K562 (cell line): ENCODE measurements around the gene APOM. TPM values are rescaled to one million over a fixed set of nuclear protein-coding genes. Genes with fewer than 3 reads are reported as not detected.

ENCODE experiments used
- ATF7 ChIP-seq: fragments of 450-650 bp; IDR thresholded peaks from 2 replicates; pipeline ENCODE4 v1.7.1; 2014; ENCODE audit warnings: mild to moderate bottlenecking, moderate library complexity
- C11orf30 ChIP-seq: fragments of 450-650 bp; IDR thresholded peaks from 2 replicates; pipeline ENCODE4 v1.6.1; 2016; ENCODE audit warnings: low read depth, mild to moderate bottlenecking
- FOXM1 ChIP-seq, 2 experiments: fragments of 450-650 bp in 1 of 2; sonication (generic) in 1 of 2; formaldehyde crosslinking in 1 of 2; IDR thresholded peaks; 2 replicates each; pipeline versions ENCODE4 v1.6.1 to v1.9.0; 2017 to 2022; ENCODE audit warnings: low read depth in 2 of 2, mild to moderate bottlenecking in 2 of 2, missing genetic modification reagents in 1 of 2, moderate library complexity in 1 of 2
- GABPB1 ChIP-seq: sonication (generic); formaldehyde crosslinking; IDR thresholded peaks from 2 replicates; pipeline ENCODE4 v1.8.0; 2022; ENCODE audit warnings: mild to moderate bottlenecking, missing genetic modification reagents
- KLF6 ChIP-seq: fragments of 250-450 bp; sonication (Bioruptor Pico); IDR thresholded peaks from 2 replicates; pipeline ENCODE4 v1.4.0; 2020; ENCODE audit warnings: mild to moderate bottlenecking, moderate library complexity, borderline replicate concordance
- NCOA2 ChIP-seq, 2 experiments: fragments of 450-650 bp; IDR thresholded peaks; 2 replicates each; pipeline ENCODE4 v1.6.1; 2018; ENCODE audit warnings: mild to moderate bottlenecking in 2 of 2, moderate library complexity in 1 of 2; ENCODE audit not compliant: partially characterized antibody in 2 of 2
- POLR2AphosphoS2 ChIP-seq: IDR thresholded peaks from 2 replicates; pipeline ENCODE4 v1.6.1; 2012; ENCODE audit warnings: low read length, improper control_type of control experiment
- ZKSCAN1 ChIP-seq: fragments of 150-350 bp; IDR thresholded peaks from 2 replicates; pipeline ENCODE4 v1.6.1; 2016; ENCODE audit warnings: low read depth, low read length
- ZNF12 ChIP-seq: sonication (generic); formaldehyde crosslinking; IDR thresholded peaks from 2 replicates; pipeline ENCODE4 v1.4.0; 2020; ENCODE audit warnings: mild to moderate bottlenecking, missing genetic modification reagents
- ZNF133 ChIP-seq: fragments of 250-450 bp; sonication (Bioruptor Pico); IDR thresholded peaks from 2 replicates; pipeline ENCODE4 v1.4.0; 2020; ENCODE audit warnings: mild to moderate bottlenecking
- ZNF644 ChIP-seq: fragments of 200-800 bp; sonication (Bioruptor generic); IDR thresholded peaks from 2 replicates; pipeline ENCODE4 v1.6.1; 2016; ENCODE audit warnings: low read depth, missing genetic modification characterization, missing compliant biosample characterization
- polyA plus RNA-seq, 8 experiments: library from polyadenylated mRNA; depleted of rRNA in 4 of 8; stranded (reverse) in 5 of 8; unstranded in 3 of 8; fragments of >200 nt; fragmentation: Nextera tagmentation in 2 of 8; fragmentation: Illumina TruSeq in 1 of 8; extraction: Ambion mirVana in 2 of 8; extraction: Trizol in 1 of 8; gene quantifications; 2 replicates each; pipeline versions ENCODE4 v1.2.1 to v1.2.3, GENCODE V29; 2011 to 2014; ENCODE audit warnings: inconsistent platforms in 1 of 8, missing spikeins in 1 of 8
- total RNA-seq, 7 experiments: library from RNA; depleted of rRNA in 6 of 7; stranded (reverse); fragments of >200 nt in 6 of 7; fragmentation: Illumina TruSeq in 2 of 7; extraction: Trizol in 2 of 7; gene quantifications; 2 replicates each; pipeline versions ENCODE4 v1.2.1 to v1.2.3, GENCODE V29; 2011 to 2021; ENCODE audit warnings: low replicate concordance in 1 of 7
- TF ChIP-seq, protein P1 (sequence below): fragments of 450-650 bp; conservative IDR thresholded peaks from 2 replicates; pipeline ENCODE4 v1.6.1; 2016; ENCODE audit warnings: missing genetic modification characterization, low read depth, mild to moderate bottlenecking, missing compliant biosample characterization, moderate library complexity
- TF ChIP-seq, protein P2 (sequence below), 3 experiments: fragments of 200-800 bp in 1 of 3; fragments of 250-450 bp in 1 of 3; fragments of 450-650 bp in 1 of 3; sonication (Bioruptor Pico) in 1 of 3; sonication (Bioruptor generic) in 1 of 3; formaldehyde crosslinking in 1 of 3; IDR thresholded peaks; 2 replicates each; pipeline versions ENCODE4 v1.6.1 to v1.8.0; 2016 to 2022; ENCODE audit warnings: mild to moderate bottlenecking in 2 of 3, missing genetic modification characterization in 2 of 3, missing compliant biosample characterization in 1 of 3, moderate library complexity in 1 of 3
- TF ChIP-seq, protein P3 (sequence below), 2 experiments: fragments of 150-350 bp in 1 of 2; IDR thresholded peaks; 2 replicates each; pipeline ENCODE4 v1.6.1; 2012 to 2016; ENCODE audit warnings: low read depth in 2 of 2, low read length in 2 of 2, mild to moderate bottlenecking in 1 of 2, moderate library complexity in 1 of 2
- TF ChIP-seq, protein P4 (sequence below): sonication (generic); formaldehyde crosslinking; IDR thresholded peaks from 2 replicates; pipeline ENCODE4 v1.8.0; 2022; ENCODE audit warnings: mild to moderate bottlenecking, missing genetic modification reagents, borderline replicate concordance

Gene APOM
- total and polyA plus RNA-seq, 9 of the 15 experiments (the other 6 are each of a cell fraction or from before 2014, with no cell fraction given): 5.7 to 24.3 (median 10.4) TPM

DNA sequence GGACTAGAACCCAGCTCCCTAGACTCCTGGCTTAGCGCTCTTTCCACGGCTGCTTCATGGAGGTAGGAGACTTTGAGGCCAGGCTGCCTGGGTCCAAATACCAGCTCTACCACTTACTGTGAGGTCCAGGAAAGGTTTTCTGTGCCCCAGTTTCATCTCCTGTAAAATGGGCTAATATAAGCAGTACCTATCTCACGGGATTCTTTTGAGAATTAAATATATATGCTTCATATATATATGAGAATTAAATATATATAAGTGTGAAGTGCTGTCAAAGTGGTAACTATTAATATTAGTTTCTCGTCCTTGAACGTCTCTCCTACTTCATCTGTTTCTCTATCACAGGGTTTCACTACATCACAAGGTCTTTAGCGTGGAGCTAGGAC, 35.4 kb downstream of the APOM start (continued):
- TF ChIP-seq GABPB1 (CRISPR knock-in tag) (peak; percentile 50; the same call in 1 of the 2 replicates), KLF6 (no peak), NCOA2 (IDR thresholded peaks at IDR 0.05; ENCODE audit: partially characterized antibody in 2 of 2) (no peak), C11orf30 (no peak), POLR2AphosphoS2 (no peak), ZNF12 (CRISPR knock-in tag) (no peak), ZNF133 (CRISPR knock-in tag) (no peak), ATF7 (no peak), FOXM1 (IDR thresholded peaks at IDR 0.05; ENCODE audit: low read depth) (no peak), FOXM1 (CRISPR knock-in tag; IDR thresholded peaks at IDR 0.05; ENCODE audit: low read depth) (no peak), ZKSCAN1 (no peak), ZNF644 (tag) (no peak)
- TF ChIP-seq, protein P1, sequence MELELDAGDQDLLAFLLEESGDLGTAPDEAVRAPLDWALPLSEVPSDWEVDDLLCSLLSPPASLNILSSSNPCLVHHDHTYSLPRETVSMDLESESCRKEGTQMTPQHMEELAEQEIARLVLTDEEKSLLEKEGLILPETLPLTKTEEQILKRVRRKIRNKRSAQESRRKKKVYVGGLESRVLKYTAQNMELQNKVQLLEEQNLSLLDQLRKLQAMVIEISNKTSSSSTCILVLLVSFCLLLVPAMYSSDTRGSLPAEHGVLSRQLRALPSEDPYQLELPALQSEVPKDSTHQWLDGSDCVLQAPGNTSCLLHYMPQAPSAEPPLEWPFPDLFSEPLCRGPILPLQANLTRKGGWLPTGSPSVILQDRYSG (tag): no peak
- TF ChIP-seq, protein P2, sequence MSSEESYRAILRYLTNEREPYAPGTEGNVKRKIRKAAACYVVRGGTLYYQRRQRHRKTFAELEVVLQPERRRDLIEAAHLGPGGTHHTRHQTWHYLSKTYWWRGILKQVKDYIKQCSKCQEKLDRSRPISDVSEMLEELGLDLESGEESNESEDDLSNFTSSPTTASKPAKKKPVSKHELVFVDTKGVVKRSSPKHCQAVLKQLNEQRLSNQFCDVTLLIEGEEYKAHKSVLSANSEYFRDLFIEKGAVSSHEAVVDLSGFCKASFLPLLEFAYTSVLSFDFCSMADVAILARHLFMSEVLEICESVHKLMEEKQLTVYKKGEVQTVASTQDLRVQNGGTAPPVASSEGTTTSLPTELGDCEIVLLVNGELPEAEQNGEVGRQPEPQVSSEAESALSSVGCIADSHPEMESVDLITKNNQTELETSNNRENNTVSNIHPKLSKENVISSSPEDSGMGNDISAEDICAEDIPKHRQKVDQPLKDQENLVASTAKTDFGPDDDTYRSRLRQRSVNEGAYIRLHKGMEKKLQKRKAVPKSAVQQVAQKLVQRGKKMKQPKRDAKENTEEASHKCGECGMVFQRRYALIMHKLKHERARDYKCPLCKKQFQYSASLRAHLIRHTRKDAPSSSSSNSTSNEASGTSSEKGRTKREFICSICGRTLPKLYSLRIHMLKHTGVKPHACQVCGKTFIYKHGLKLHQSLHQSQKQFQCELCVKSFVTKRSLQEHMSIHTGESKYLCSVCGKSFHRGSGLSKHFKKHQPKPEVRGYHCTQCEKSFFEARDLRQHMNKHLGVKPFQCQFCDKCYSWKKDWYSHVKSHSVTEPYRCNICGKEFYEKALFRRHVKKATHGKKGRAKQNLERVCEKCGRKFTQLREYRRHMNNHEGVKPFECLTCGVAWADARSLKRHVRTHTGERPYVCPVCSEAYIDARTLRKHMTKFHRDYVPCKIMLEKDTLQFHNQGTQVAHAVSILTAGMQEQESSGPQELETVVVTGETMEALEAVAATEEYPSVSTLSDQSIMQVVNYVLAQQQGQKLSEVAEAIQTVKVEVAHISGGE (CRISPR knock-in tag; IDR thresholded peaks at IDR 0.05): peak in 1 of 3 experiments; percentile 12; a peak in 1 of 6 replicates
- TF ChIP-seq, protein P3, sequence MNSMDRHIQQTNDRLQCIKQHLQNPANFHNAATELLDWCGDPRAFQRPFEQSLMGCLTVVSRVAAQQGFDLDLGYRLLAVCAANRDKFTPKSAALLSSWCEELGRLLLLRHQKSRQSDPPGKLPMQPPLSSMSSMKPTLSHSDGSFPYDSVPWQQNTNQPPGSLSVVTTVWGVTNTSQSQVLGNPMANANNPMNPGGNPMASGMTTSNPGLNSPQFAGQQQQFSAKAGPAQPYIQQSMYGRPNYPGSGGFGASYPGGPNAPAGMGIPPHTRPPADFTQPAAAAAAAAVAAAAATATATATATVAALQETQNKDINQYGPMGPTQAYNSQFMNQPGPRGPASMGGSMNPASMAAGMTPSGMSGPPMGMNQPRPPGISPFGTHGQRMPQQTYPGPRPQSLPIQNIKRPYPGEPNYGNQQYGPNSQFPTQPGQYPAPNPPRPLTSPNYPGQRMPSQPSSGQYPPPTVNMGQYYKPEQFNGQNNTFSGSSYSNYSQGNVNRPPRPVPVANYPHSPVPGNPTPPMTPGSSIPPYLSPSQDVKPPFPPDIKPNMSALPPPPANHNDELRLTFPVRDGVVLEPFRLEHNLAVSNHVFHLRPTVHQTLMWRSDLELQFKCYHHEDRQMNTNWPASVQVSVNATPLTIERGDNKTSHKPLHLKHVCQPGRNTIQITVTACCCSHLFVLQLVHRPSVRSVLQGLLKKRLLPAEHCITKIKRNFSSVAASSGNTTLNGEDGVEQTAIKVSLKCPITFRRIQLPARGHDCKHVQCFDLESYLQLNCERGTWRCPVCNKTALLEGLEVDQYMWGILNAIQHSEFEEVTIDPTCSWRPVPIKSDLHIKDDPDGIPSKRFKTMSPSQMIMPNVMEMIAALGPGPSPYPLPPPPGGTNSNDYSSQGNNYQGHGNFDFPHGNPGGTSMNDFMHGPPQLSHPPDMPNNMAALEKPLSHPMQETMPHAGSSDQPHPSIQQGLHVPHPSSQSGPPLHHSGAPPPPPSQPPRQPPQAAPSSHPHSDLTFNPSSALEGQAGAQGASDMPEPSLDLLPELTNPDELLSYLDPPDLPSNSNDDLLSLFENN (IDR thresholded peaks at IDR 0.05; ENCODE audit: low read depth in 2 of 2, low read length in 2 of 2): no peak
- TF ChIP-seq, protein P4, sequence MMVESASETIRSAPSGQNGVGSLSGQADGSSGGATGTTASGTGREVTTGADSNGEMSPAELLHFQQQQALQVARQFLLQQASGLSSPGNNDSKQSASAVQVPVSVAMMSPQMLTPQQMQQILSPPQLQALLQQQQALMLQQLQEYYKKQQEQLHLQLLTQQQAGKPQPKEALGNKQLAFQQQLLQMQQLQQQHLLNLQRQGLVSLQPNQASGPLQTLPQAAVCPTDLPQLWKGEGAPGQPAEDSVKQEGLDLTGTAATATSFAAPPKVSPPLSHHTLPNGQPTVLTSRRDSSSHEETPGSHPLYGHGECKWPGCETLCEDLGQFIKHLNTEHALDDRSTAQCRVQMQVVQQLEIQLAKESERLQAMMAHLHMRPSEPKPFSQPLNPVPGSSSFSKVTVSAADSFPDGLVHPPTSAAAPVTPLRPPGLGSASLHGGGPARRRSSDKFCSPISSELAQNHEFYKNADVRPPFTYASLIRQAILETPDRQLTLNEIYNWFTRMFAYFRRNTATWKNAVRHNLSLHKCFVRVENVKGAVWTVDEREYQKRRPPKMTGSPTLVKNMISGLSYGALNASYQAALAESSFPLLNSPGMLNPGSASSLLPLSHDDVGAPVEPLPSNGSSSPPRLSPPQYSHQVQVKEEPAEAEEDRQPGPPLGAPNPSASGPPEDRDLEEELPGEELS (CRISPR knock-in tag): no peak
